Neural progenitor cell (in vitro differentiated cells): ENCODE measurements around the gene OR4C45. TPM values are rescaled to one million over a fixed set of nuclear protein-coding genes. Genes with fewer than 3 reads are reported as not detected.

Source experiments
- DNase-seq: peaks from one replicate; pipeline ENCODE4 v3.0.0-alpha.2; 2016; ENCODE audit warnings: low spot score
- H2AFZ ChIP-seq: fragments of 200-600 bp; sonication (generic); replicated peaks from 2 replicates; pipeline ENCODE4 v1.6.1; 2016; ENCODE audit warnings: antibody characterized with exemption
- H3F3A ChIP-seq: fragments of 200-600 bp; sonication (generic); 2 replicates; pipeline ENCODE4 v1.6.1; 2016; ENCODE audit warnings: antibody characterized with exemption, low read depth
- H3K27ac ChIP-seq: fragments of 200-600 bp; sonication (generic); 2 replicates; pipeline ENCODE4 v1.5.1; 2016; ENCODE audit warnings: mild to moderate bottlenecking
- H3K27me3 ChIP-seq: fragments of 200-600 bp; sonication (generic); 2 replicates; pipeline ENCODE4 v1.6.1; 2016; ENCODE audit warnings: mild to moderate bottlenecking, moderate library complexity
- H3K36me3 ChIP-seq: fragments of 200-600 bp; sonication (generic); 2 replicates; pipeline ENCODE4 v1.5.1; 2016
- H3K4me1 ChIP-seq: fragments of 200-600 bp; sonication (generic); 2 replicates; pipeline ENCODE4 v1.6.1; 2016; ENCODE audit warnings: mixed run types
- H3K4me2 ChIP-seq: fragments of 200-600 bp; sonication (generic); 2 replicates; pipeline ENCODE4 v1.6.1; 2016
- H3K4me3 ChIP-seq: fragments of 200-600 bp; sonication (generic); 2 replicates; pipeline ENCODE4 v1.5.1; 2016
- H3K79me2 ChIP-seq: fragments of 200-600 bp; sonication (generic); 2 replicates; pipeline ENCODE4 v1.6.1; 2016; ENCODE audit warnings: low read depth
- H3K9ac ChIP-seq: fragments of 200-600 bp; sonication (generic); 2 replicates; pipeline ENCODE4 v1.6.1; 2016
- H3K9me3 ChIP-seq: fragments of 200-600 bp; sonication (generic); 2 replicates; pipeline ENCODE4 v1.5.1; 2016; ENCODE audit warnings: low read depth
- H4K20me1 ChIP-seq: fragments of 200-600 bp; sonication (generic); 2 replicates; pipeline ENCODE4 v1.6.1; 2016; ENCODE audit warnings: low read depth
- H3K27ac Mint-ChIP-seq: 3 replicates; pipeline ENCODE4 v1.8.0; 2021; ENCODE audit warnings: mixed read lengths
- H3K27me3 Mint-ChIP-seq: 2 replicates; pipeline ENCODE4 v1.8.0; 2022; ENCODE audit warnings: low read depth, mild to moderate bottlenecking, inconsistent platforms, moderate library complexity, mixed read lengths; ENCODE audit not compliant: insufficient read depth
- H3K36me3 Mint-ChIP-seq: 3 replicates; pipeline ENCODE4 v1.8.0; 2021; ENCODE audit warnings: mixed read lengths
- H3K4me1 Mint-ChIP-seq: 3 replicates; pipeline ENCODE4 v1.8.0; 2021; ENCODE audit warnings: mixed read lengths
- H3K4me3 Mint-ChIP-seq: 3 replicates; pipeline ENCODE4 v1.8.0; 2021; ENCODE audit warnings: mild to moderate bottlenecking, moderate library complexity, mixed read lengths
- H3K9me3 Mint-ChIP-seq: 3 replicates; pipeline ENCODE4 v1.8.0; 2020; ENCODE audit warnings: mixed read lengths
- EZH2 ChIP-seq: fragments of 200-600 bp; sonication (generic); IDR thresholded peaks from 2 replicates; pipeline ENCODE4 v1.6.1; 2017; ENCODE audit warnings: antibody characterized with exemption, mild to moderate bottlenecking, moderate library complexity
- EZH2phosphoT487 ChIP-seq: fragments of 200-600 bp; sonication (generic); IDR thresholded peaks from 2 replicates; pipeline ENCODE4 v1.6.1; 2017; ENCODE audit warnings: antibody characterized with exemption
- total RNA-seq: library from RNA; depleted of rRNA; stranded (reverse); fragments of >200 nt; gene quantifications from 2 replicates; pipeline ENCODE4 v1.2.3, GENCODE V29; 2015; ENCODE audit warnings: low replicate concordance
- TF ChIP-seq, protein P1 (sequence below): fragments of 200-600 bp; sonication (generic); IDR thresholded peaks from 2 replicates; pipeline ENCODE4 v1.5.1; 2017; ENCODE audit warnings: antibody characterized with exemption, mild to moderate bottlenecking

Gene OR4C45
- total RNA-seq, 1 donor from 2014 or later = not detected

DNA sequence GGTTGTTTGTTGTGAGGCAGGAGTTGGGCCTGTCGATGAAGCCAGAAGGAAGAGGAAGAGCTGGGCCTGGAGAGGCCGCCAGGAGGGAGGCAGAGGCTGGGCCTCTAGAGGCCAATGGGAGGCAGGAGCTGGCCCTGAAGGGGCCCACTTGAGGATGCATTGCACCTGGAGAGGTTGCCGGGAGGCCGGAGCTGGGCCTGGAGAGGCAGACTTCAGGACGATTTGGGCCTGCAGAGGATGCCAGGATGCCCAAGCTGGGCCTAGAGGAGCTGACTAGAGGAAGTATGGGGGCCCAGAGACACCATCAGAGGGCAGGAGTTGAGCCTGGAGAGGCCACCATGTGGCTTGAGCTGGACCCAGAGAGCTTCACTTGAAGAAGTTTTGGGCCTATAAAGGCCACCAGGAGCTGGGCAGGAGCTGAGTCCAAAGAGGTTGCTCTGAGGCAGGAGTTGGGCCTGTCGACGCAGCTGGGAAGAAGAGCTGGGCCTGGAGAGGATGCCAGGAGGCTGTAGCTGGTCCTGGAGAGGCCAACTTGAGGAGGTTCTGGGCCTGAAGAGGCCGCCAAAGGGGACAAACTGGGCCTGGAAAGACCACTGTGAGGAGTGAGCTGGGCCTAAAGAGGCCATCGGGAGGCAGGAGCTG, 39.0 kb downstream of the OR4C45 start:
- Histone ChIP-seq H3K9me3 (peaks cover 4% of the 10 kb centered on the region), H3K4me1 (no peaks in the 10 kb centered on the region), H3K4me2 (no peak overlapping the region), H3K4me3 (no peak overlapping the region), H3K9ac (no peak overlapping the region), H3K27ac (no peak overlapping the region), H2AFZ (no peak overlapping the region), H3K79me2 (no peaks in the 10 kb centered on the region), H3K36me3 (no peaks in the 10 kb centered on the region), H4K20me1 (no peaks in the 10 kb centered on the region), H3K27me3 (no peaks in the 10 kb centered on the region), H3F3A (no peaks in the 10 kb centered on the region)
- peaks cover 7% of the 10 kb centered on the region for H3K27me3 Mint-ChIP-seq
- no peak overlapping the region for H3K27ac Mint-ChIP-seq
- no peak overlapping the region for H3K4me3 Mint-ChIP-seq
- peaks cover 2% of the 10 kb centered on the region for H3K36me3 Mint-ChIP-seq
- no peaks in the 10 kb centered on the region for H3K4me1 Mint-ChIP-seq
- H3K9me3 Mint-ChIP-seq = peaks cover 79% of the 10 kb centered on the region
- TF ChIP-seq, protein P1, sequence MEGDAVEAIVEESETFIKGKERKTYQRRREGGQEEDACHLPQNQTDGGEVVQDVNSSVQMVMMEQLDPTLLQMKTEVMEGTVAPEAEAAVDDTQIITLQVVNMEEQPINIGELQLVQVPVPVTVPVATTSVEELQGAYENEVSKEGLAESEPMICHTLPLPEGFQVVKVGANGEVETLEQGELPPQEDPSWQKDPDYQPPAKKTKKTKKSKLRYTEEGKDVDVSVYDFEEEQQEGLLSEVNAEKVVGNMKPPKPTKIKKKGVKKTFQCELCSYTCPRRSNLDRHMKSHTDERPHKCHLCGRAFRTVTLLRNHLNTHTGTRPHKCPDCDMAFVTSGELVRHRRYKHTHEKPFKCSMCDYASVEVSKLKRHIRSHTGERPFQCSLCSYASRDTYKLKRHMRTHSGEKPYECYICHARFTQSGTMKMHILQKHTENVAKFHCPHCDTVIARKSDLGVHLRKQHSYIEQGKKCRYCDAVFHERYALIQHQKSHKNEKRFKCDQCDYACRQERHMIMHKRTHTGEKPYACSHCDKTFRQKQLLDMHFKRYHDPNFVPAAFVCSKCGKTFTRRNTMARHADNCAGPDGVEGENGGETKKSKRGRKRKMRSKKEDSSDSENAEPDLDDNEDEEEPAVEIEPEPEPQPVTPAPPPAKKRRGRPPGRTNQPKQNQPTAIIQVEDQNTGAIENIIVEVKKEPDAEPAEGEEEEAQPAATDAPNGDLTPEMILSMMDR = no peak
- no peak for TF ChIP-seq EZH2
- no peak for TF ChIP-seq EZH2phosphoT487
- no peak for DNase-seq

DNA sequence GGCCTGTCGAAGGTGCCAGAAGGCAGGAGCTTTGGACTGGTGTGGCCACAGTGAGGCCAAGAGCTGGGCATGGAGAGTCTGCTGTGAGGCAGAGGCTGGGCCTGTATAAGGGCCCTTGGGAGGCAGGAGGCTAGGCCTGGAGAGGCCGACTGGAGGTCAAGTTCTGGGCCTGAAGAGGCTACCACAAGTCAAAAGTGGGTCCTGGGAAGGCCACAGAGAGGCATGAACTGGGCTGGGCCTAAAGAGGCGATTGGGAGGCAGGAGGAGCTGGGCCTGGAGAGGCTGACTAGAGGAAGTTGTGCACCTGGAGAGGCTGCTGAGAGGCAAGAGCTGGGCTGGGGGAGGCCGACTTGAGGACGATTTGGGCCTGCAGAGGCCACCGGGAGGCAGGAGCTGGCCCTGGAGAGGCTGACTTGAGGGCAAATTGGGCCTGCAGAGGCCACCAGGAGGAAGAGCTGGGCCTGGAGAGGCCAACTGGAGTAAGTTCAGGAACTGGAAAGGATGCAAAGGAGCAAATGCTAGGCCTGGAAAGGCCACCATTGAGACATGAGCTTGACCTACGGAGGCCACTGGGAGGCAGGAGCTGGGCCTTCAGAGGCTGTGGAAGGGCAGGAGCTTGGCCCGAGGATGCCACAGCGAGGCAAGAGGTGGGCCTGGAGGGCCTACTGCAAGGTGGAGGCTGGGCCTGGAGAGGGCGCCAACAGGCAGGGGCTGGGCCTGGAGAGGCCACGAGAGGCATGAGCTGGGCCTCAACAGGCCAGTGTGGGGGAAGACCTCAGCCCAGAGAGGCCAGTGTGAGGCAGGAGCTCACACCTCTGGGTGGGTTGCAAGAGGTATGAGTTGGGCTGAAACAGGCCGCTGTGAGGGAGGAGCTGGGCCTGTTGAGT, 39.8 kb downstream of the OR4C45 start:
- H3K27ac Mint-ChIP-seq = no peak overlapping the region
- no peaks in the 10 kb centered on the region for H4K20me1 ChIP-seq
- no peak overlapping the region for H3K27ac ChIP-seq
- no peaks in the 10 kb centered on the region for H3K27me3 ChIP-seq
- no peaks in the 10 kb centered on the region for H3K4me1 ChIP-seq
- H3K4me3 ChIP-seq = no peak overlapping the region
- H3K4me1 Mint-ChIP-seq = no peaks in the 10 kb centered on the region
- no peak overlapping the region for H2AFZ ChIP-seq
- peaks cover 87% of the 10 kb centered on the region for H3K9me3 Mint-ChIP-seq
- H3F3A ChIP-seq = no peaks in the 10 kb centered on the region
- peaks cover 4% of the 10 kb centered on the region for H3K9me3 ChIP-seq
- H3K36me3 ChIP-seq = no peaks in the 10 kb centered on the region
- no peak overlapping the region for H3K4me2 ChIP-seq
- no peak for DNase-seq
- H3K9ac ChIP-seq = no peak overlapping the region
- peaks cover 10% of the 10 kb centered on the region for H3K27me3 Mint-ChIP-seq
- no peak for TF ChIP-seq EZH2phosphoT487
- H3K36me3 Mint-ChIP-seq = peaks cover 2% of the 10 kb centered on the region
- no peak overlapping the region for H3K4me3 Mint-ChIP-seq
- H3K79me2 ChIP-seq = no peaks in the 10 kb centered on the region

GRCh38 chr11:50073113-50074105, 40.7 kb downstream of the OR4C45 start:
- no peak overlapping the region for H3K9ac ChIP-seq
- no peaks in the 10 kb centered on the region for H3K79me2 ChIP-seq
- no peak overlapping the region for H3K4me2 ChIP-seq
- H3K4me1 ChIP-seq = no peaks in the 10 kb centered on the region
- H3K27me3 ChIP-seq = no peaks in the 10 kb centered on the region
- Mint-ChIP-seq H3K36me3 (peaks cover 2% of the 10 kb centered on the region), H3K4me1 (no peaks in the 10 kb centered on the region), H3K9me3 (peaks cover 90% of the 10 kb centered on the region), H3K27ac (no peak overlapping the region), H3K4me3 (no peak overlapping the region), H3K27me3 (peaks cover 10% of the 10 kb centered on the region)
- H3K4me3 ChIP-seq = no peak overlapping the region
- H4K20me1 ChIP-seq = no peaks in the 10 kb centered on the region
- no peak for TF ChIP-seq EZH2
- TF ChIP-seq, protein P1 = no peak
- H3K27ac ChIP-seq = no peak overlapping the region
- H3K9me3 ChIP-seq = peaks cover 4% of the 10 kb centered on the region
- no peaks in the 10 kb centered on the region for H3F3A ChIP-seq
- H3K36me3 ChIP-seq = no peaks in the 10 kb centered on the region
- no peak for DNase-seq
- H2AFZ ChIP-seq = no peak overlapping the region
